Dendritic cell treated with granulocyte-macrophage colony-stimulating factor and Interleukin-4, amounts not matched to agents 40 ng/mL and 50 ng/mL, for 4 days (primary cell): Measurements from ENCODE around the gene GPRASP2.
A peak's percentile ranks its signal among the peaks of the same experiment; 100 is the strongest.
"Not testable (repeated sequence)": the region's sequence is repeated elsewhere in the genome, so short reads cannot be mapped to it uniquely, and the experiment has no call there.

Source experiments
- H3K27ac Mint-ChIP-seq: one replicate; pipeline ENCODE4 v1.8.0; 2022; ENCODE audit warnings: mild to moderate bottlenecking, mixed read lengths
- H3K27me3 Mint-ChIP-seq: one replicate; pipeline ENCODE4 v1.8.0; 2022; ENCODE audit warnings: mild to moderate bottlenecking, mixed read lengths
- H3K36me3 Mint-ChIP-seq: one replicate; pipeline ENCODE4 v1.8.0; 2022; ENCODE audit warnings: low read depth, mixed read lengths
- H3K4me1 Mint-ChIP-seq: one replicate; pipeline ENCODE4 v1.8.0; 2022; ENCODE audit warnings: low read depth, mixed read lengths
- H3K4me3 Mint-ChIP-seq: one replicate; pipeline ENCODE4 v1.8.0; 2022; ENCODE audit warnings: mild to moderate bottlenecking, moderate library complexity, mixed read lengths
- H3K9me3 Mint-ChIP-seq: one replicate; pipeline ENCODE4 v1.8.0; 2022; ENCODE audit warnings: mixed read lengths
- intact Hi-C: fragments of 100-400 bp; cut with micrococcal nuclease; formaldehyde crosslinking; loops from one replicate; pipeline ENCODE4 v1.15.0; 2022

GPRASP2 gene

DNA sequence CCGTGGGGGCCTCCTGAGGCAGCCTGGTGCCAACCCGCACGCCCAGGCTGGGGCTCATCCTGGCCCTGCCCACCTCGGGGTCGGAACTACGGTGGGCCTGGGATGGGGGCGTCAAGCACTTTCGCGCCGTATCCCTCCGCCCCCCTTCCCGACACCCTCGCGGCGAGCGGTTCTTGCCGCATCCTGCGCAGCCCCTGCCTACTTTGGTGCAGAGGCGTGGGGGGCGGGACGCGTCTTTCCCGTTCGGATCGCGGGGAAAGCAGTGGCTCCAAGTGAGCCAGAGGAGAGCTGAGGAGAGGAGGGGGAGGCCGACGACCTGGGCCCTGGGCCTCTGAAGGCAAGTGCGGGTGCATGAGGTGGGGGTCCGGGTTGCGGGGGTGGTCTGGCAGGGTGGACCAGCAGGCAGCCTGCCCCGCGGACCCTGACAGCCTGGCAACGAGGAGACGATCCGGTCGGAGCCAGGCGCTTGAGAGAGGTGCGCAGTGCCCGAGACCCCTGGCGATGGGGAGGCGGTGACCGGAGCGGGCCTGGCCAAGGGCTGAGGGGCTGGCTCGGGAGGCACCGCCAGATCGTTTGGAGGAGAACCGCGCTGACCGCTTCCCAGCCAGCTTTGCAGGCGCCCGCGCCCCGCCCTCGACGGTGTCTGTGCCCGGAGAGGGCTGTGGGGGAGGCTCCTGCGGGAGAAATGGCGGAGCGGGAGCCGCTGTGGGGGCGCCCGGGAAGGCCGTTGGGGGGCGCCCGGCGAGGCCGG, at the start of gene GPRASP2:
GPRASP2 (plus strand) TSS at position 233 of the 751 bp plus-strand sequence. CDS start 2,422 bp downstream, outside the sequence.
- Mint-ChIP-seq H3K36me3 (no peaks in the 10 kb centered on the region), H3K27ac (no peak within 1 kb of the TSS), H3K4me3 (peak within 1 kb of the TSS; percentile 76), H3K4me1 (peaks cover 5% of the 10 kb centered on the region), H3K27me3 (peaks cover 47% of the 10 kb centered on the region), H3K9me3 (no peaks in the 10 kb centered on the region)
- intact Hi-C loops = no loop called here

DNA sequence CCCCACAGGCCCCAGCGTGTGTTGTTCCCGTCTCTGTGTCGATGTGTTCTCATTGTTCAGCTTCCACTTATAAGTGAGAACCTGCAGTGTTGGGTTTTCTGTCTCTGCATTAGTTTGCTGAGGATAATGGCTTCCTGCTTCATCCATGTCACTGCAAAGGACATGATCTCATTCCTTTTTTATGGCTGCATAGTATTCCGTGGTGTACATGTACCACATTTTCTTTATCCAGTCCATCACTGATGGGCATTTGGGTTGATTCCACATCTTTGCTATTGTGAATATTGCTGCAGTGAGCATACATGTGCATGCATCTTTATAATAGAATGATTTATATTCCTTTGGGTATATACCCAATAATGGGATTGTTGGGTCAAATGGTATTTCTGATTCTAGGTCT, 48.4 kb upstream of the GPRASP2 start:
- H3K4me1 Mint-ChIP-seq = peaks cover 10% of the 10 kb centered on the region
- peaks cover 14% of the 10 kb centered on the region for H3K36me3 Mint-ChIP-seq
- H3K4me3 Mint-ChIP-seq, H3K27me3 Mint-ChIP-seq, H3K27ac Mint-ChIP-seq, intact Hi-C loops: not testable (repeated sequence)
- H3K9me3 Mint-ChIP-seq = peaks cover 28% of the 10 kb centered on the region

DNA sequence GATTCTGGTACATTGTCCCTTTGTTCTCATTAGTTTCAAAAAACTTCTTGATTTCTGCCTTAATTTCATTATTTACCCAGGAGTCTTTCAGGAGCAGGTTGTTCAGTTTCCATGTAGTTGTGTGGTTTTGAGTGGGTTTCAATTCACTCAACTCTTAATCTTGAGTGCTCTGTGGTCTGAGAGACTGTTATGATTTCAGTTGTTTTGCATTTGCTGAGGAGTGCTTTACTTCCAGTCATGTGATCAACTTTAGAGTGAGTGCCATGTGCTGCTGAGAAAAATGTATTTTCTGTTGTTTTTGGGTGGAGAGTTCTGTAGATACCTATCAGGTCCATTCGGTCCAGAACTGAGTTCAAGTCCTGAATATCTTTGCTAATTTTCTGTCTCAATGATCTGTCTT, 45.2 kb upstream of the GPRASP2 start:
- H3K4me3 Mint-ChIP-seq, intact Hi-C loops, H3K4me1 Mint-ChIP-seq, H3K27ac Mint-ChIP-seq, H3K27me3 Mint-ChIP-seq, H3K36me3 Mint-ChIP-seq: not testable (repeated sequence)
- H3K9me3 Mint-ChIP-seq = peaks cover 28% of the 10 kb centered on the region

DNA sequence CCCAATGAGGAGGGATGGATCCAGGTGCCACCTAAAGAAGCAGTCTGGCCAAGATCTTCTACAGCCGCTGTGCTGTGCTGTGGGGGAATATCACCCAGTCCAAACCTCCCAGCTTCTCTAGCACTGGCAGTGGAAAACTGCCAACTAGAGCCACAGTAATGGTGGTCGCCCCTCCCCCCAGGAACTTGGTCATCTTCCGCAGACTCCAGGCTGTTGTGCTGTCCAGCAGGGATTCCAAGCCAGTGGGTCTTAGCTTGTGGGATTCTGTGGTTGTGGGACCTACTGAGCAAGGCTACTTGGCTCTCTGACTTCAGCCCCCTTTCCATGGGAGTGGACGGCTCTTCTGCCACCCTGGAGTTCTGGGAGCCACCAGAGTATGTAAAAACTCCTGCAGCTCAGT, 42.7 kb upstream of the GPRASP2 start:
- Mint-ChIP-seq H3K4me3 (no peak overlapping the region), H3K4me1 (no peaks in the 10 kb centered on the region), H3K27me3 (no peaks in the 10 kb centered on the region), H3K36me3 (peaks cover 8% of the 10 kb centered on the region), H3K27ac (no peak overlapping the region), H3K9me3 (peaks cover 28% of the 10 kb centered on the region)
- intact Hi-C loops = no loop called here

DNA sequence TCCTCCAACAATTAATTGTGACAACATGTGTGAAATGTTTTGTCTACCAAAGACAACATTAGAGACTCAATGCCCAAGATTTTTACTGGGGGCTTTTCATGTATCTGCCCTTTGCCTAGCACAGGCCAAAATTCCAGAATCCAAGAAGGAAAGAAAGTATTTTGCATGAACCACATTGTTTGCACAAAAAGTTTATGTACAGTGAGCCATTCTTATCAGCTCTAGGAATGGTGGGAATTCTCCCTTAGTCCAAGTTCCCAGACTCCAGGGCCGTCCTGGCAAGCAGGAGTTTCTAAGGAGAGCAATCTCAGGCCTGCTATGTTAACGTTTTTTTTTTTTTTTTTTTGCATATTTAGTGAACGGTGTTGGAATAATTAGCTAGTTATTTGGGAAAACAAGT, 39.4 kb upstream of the GPRASP2 start:
- no peaks in the 10 kb centered on the region for H3K36me3 Mint-ChIP-seq
- H3K27ac Mint-ChIP-seq = no peak overlapping the region
- peaks cover 8% of the 10 kb centered on the region for H3K4me1 Mint-ChIP-seq
- H3K27me3 Mint-ChIP-seq = no peaks in the 10 kb centered on the region
- intact Hi-C loops = no loop called here
- H3K4me3 Mint-ChIP-seq = no peak overlapping the region
- H3K9me3 Mint-ChIP-seq = peaks cover 3% of the 10 kb centered on the region

DNA sequence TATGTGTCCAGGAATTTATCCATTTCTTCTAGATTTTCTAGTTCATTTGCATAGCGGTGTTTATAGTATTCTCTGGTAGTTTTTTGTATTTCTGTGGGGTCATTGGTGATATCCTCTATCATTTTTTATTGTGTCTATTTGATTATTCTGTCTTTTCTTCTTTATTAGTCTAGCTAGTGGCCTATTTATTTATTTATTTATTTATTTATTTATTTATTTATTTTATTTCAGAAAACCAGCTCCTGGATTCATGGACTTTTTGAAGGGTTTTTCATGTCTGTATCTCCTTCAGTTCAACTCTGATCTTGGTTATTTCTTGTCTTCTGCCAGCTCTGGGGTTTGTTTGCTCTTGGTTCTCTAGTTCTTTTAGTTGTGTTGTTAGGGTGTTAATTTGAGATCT, 34.8 kb upstream of the GPRASP2 start:
- H3K4me1 Mint-ChIP-seq, H3K27ac Mint-ChIP-seq, H3K36me3 Mint-ChIP-seq, intact Hi-C loops, H3K27me3 Mint-ChIP-seq, H3K4me3 Mint-ChIP-seq: not testable (repeated sequence)
- H3K9me3 Mint-ChIP-seq = peaks cover 15% of the 10 kb centered on the region

DNA sequence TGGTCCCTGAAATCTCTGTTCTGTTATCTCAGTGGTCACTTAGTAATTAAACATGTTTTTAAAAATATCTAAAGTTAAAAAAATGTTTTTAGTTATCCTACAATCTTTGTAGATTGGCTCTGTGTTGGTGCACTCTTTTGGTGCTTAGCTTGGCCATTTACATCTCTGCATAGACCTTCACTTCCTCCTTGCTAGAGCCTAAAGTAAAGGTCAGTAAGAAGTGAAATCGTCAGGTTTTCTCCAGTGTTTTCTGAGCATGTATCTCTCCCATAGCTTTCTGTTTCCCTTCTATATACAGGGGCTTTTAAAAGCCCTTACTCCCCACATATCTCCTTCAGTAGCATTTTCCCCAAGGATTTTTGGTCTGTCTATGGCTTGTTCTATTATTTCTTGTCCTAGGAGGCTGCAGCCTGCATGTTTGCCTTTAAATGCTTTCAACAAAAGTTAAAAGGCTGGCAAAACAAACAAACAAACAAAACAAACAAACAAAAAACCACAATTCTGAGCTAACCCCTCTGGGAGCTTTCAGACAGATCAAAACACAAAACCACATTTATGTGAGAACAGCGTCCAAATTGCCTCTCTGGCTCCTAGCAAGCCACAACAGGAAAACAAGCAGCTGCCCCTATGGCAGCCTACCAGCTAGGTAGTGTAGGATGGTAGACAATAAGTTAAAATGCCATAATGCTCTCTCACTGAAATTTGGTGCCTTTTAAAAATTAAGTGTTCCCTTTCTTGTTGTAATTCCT, 27.3 kb upstream of the GPRASP2 start:
- Mint-ChIP-seq H3K27me3 (no peaks in the 10 kb centered on the region), H3K27ac (no peak overlapping the region), H3K4me1 (no peaks in the 10 kb centered on the region), H3K36me3 (peaks cover 8% of the 10 kb centered on the region), H3K4me3 (no peak overlapping the region), H3K9me3 (peaks cover 36% of the 10 kb centered on the region)
- intact Hi-C loops = no loop called here

DNA sequence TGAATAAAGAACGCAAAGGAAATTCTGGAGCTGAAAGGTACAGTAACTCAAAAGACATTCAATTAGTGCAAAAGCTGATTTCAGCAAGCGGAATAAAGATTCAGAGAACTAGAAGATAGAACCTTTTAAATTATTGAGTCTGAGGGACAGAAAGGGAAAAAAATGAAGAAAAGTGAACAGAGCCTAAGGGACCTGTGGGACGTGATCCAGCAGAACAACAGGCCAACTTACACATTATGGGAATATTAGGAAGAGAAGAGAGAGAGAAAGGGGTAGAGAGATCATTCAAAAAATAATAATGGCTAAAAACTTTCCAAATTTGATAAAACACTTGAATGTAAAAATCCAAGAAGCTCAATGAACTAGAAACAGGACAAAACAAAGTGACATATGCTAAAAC, 17.5 kb upstream of the GPRASP2 start:
- Mint-ChIP-seq H3K36me3 (no peaks in the 10 kb centered on the region), H3K9me3 (peaks cover 9% of the 10 kb centered on the region), H3K4me1 (no peaks in the 10 kb centered on the region), H3K4me3 (no peak overlapping the region), H3K27me3 (no peaks in the 10 kb centered on the region), H3K27ac (no peak overlapping the region)
- intact Hi-C loops = no loop called here

DNA sequence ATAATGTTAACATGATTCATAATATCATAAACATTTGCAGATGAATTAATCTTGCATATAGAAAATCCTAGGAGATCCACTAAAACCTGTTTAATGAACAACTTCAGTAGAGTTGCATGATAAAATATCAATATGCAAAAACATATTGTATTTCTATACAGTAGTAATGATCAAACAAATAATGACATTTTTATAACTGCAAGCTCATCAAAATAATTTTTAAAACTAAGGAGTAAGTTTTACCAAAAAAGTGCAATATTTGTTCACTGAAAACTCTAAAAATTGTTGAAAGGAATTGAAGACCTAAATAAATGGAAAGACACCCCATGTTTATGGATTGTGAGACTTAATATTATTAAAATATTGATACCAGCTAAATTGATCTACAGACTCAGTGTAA, 15.9 kb upstream of the GPRASP2 start:
- no peaks in the 10 kb centered on the region for H3K27me3 Mint-ChIP-seq

DNA sequence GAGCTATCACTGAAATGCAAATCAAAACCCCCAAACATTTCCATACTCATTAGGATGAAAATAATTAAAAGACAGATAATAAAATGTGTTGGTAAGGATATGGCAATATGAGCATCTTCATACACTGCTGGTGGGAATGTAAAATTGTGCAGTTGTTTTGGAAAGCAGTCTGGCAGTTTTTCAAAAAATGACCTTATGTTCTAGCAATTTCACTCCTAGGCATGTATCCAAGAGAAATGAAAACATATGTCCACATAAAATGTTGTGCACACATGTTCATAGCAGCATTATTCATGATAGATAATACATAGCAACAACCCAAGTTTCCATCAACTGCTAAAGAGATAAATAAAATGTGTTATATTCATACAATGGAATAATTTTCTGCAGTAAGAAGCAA, 14.8 kb upstream of the GPRASP2 start:
- Mint-ChIP-seq H3K4me3 (no peak overlapping the region), H3K4me1 (no peaks in the 10 kb centered on the region), H3K27me3 (no peaks in the 10 kb centered on the region), H3K36me3 (no peaks in the 10 kb centered on the region), H3K9me3 (no peaks in the 10 kb centered on the region), H3K27ac (no peak overlapping the region)
- intact Hi-C loops = no loop called here

More for the DNA sequence above, 15.9 kb upstream of the GPRASP2 start:
- Mint-ChIP-seq H3K27ac (no peak overlapping the region), H3K36me3 (no peaks in the 10 kb centered on the region), H3K4me1 (no peaks in the 10 kb centered on the region), H3K9me3 (no peaks in the 10 kb centered on the region), H3K4me3 (no peak overlapping the region)
- intact Hi-C loops = no loop called here

DNA sequence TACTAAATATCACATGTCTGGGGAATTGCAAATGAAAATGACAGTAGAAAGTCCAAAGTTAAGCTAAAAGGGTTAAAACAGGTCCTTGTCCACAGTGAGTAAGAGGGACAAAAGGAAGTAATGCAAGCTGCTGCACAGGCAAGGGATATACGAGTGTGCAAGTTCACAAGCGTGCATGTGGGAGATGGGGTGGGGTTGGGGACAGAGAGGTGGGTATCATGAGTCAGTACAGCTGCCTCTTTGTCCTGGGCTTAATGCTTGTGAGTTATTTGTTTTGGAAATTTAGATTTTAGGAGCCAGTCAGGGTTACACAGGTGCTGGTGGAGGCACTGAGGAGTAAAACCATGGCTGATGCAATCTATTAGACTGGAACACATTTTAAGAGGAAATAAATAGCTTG, 3.3 kb upstream of the GPRASP2 start:
- intact Hi-C loops = no loop called here

DNA sequence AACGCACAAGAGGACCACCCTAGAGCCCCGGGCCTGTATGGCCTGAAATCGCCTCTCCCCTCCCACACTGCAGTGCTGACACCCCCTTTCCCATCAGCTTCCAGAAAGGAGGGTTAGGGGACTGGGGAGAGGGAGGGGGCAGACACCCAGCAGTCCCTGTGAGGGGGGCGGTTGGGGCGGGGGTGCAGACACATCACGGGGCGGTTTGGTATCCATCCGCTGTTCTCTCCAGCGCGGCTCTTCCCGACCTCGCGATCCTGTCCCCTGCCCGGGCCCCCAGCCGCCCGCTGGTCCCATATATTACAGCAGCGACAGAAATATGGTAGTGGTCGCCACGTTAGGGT, 404 bp upstream of the GPRASP2 start:
- no peak overlapping the region for H3K27ac Mint-ChIP-seq
- peaks cover 48% of the 10 kb centered on the region for H3K27me3 Mint-ChIP-seq
- no peaks in the 10 kb centered on the region for H3K36me3 Mint-ChIP-seq
- peaks cover 5% of the 10 kb centered on the region for H3K4me1 Mint-ChIP-seq
- H3K9me3 Mint-ChIP-seq = no peaks in the 10 kb centered on the region
- intact Hi-C loops = no loop called here
- no peak overlapping the region for H3K4me3 Mint-ChIP-seq

More for the DNA sequence above, 3.3 kb upstream of the GPRASP2 start:
- Mint-ChIP-seq H3K27me3 (peaks cover 53% of the 10 kb centered on the region), H3K4me1 (peaks cover 5% of the 10 kb centered on the region), H3K27ac (no peak overlapping the region), H3K4me3 (no peak overlapping the region), H3K36me3 (no peaks in the 10 kb centered on the region), H3K9me3 (no peaks in the 10 kb centered on the region)

DNA sequence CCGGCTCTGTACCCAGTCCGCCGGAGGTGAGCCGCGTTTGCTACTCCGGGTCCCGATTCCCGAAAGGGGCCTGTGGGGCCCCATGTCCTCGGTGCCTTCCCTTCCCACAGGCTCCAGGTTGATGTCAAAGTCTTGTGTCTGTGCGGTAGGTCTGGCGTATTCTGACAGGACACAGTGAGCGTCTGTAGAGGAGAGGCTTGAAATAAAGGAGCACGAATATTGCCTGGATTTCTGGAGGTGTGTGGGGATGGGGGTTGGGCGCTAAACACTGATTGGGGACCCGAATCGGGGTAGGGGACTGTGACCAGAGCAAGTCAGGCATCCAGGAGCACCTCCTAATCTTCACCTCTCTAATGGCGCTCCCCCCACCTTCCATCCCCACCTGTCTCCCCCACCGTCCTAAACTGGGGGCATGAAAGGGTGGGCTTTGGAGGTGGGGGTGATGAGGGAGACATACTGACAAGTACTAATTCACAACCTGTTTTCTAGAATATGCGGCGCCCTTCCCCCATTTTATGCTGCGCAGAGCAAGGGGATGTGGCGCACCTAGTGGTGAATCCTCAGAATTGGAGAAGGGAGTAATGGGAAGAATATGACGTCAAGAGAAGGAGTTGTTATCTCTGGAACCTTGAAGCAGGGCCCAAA, 855 bp downstream of the GPRASP2 start:
- peak overlapping the region; percentile 76 for H3K4me3 Mint-ChIP-seq
- peaks cover 5% of the 10 kb centered on the region for H3K4me1 Mint-ChIP-seq
- intact Hi-C loops = no loop called here
- H3K9me3 Mint-ChIP-seq = no peaks in the 10 kb centered on the region
- H3K36me3 Mint-ChIP-seq = no peaks in the 10 kb centered on the region
- no peak overlapping the region for H3K27ac Mint-ChIP-seq
- H3K27me3 Mint-ChIP-seq = peaks cover 45% of the 10 kb centered on the region

DNA sequence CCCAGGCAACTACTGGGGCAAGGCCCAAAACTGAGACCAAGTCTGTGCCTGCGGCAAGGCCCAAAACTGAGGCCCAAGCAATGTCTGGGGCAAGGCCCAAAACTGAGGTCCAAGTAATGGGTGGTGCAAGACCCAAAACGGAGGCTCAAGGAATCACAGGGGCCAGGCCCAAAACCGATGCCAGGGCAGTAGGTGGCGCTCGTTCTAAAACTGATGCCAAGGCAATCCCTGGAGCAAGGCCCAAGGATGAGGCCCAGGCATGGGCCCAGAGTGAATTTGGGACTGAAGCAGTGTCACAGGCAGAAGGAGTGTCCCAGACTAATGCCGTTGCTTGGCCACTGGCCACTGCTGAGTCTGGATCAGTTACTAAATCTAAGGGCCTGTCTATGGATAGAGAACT, 2.7 kb downstream of the GPRASP2 start:
- Mint-ChIP-seq H3K27ac (no peak overlapping the region), H3K27me3 (peaks cover 35% of the 10 kb centered on the region), H3K4me3 (no peak overlapping the region), H3K9me3 (no peaks in the 10 kb centered on the region), H3K4me1 (peaks cover 5% of the 10 kb centered on the region), H3K36me3 (no peaks in the 10 kb centered on the region)
- intact Hi-C loops = no loop called here
